Small intestine (tissue), 7 donors: ENCODE measurements around the gene NOX5. TPM values are rescaled to one million over a fixed set of nuclear protein-coding genes. Genes with fewer than 3 reads are reported as not detected.

ENCODE experiments used
- DNase-seq, 2 donors: peaks; one replicate each; pipeline versions ENCODE4 v3.0.0 to v3.0.0-alpha.2; 2013
- FAIRE-seq: peaks from 2 replicates; lab custom pipeline; 2012; peaks lifted over from hg19 to GRCh38; lab: Jason Lieb, UNC
- H3K27ac ChIP-seq, 3 donors: one replicate each; pipeline ENCODE4 v1.5.1; 2013; ENCODE audit warnings: low read length in 2 of 3, mild to moderate bottlenecking in 2 of 3, control low read depth in 1 of 3, inconsistent platforms in 1 of 3, low read depth in 1 of 3, moderate library complexity in 1 of 3
- H3K27me3 ChIP-seq, 3 donors: one replicate each; pipeline ENCODE4 v1.6.1; 2013; ENCODE audit warnings: low read length in 3 of 3, inconsistent platforms in 1 of 3; ENCODE audit not compliant: control insufficient read depth in 3 of 3, insufficient read depth in 3 of 3
- H3K36me3 ChIP-seq, 3 donors: one replicate each; pipeline ENCODE4 v1.6.1; 2013; ENCODE audit warnings: low read length in 3 of 3, inconsistent platforms in 1 of 3, low read depth in 1 of 3, mild to moderate bottlenecking in 1 of 3, moderate library complexity in 1 of 3; ENCODE audit not compliant: control insufficient read depth in 3 of 3, insufficient read depth in 2 of 3
- H3K4me1 ChIP-seq, 3 donors: one replicate each; pipeline ENCODE4 v1.6.1; 2013; ENCODE audit warnings: low read length in 2 of 3, inconsistent platforms in 1 of 3, low read depth in 1 of 3, mild to moderate bottlenecking in 1 of 3, moderate library complexity in 1 of 3; ENCODE audit not compliant: control insufficient read depth in 3 of 3, insufficient read depth in 2 of 3
- H3K4me3 ChIP-seq, 3 donors: one replicate each; pipeline ENCODE4 v1.5.1; 2013; ENCODE audit warnings: low read length in 3 of 3, control low read depth in 1 of 3, inconsistent platforms in 1 of 3, low read depth in 1 of 3, mild to moderate bottlenecking in 1 of 3, moderate library complexity in 1 of 3
- H3K9me3 ChIP-seq, 2 donors: one replicate each; pipeline ENCODE4 v1.6.1; 2013; ENCODE audit warnings: low read depth in 1 of 2, low read length in 1 of 2; ENCODE audit not compliant: control insufficient read depth in 2 of 2, insufficient read depth in 1 of 2
- WGBS, 3 donors: extraction: QIAGEN DNeasy Blood & Tissue Kit; methylation state at CpG; one replicate each; pipeline ENCODE4 v1.1.7; 2013; 5-methylcytosine and 5-hydroxymethylcytosine counted together
- polyA plus RNA-seq, 4 donors: library from polyadenylated mRNA; stranded (reverse) in 3 of 4; unstranded in 1 of 4; fragments of 200-250 nt in 3 of 4; fragments of 120-200 nt in 1 of 4; gene quantifications; one replicate each; pipeline versions ENCODE4 v1.2.1 to v1.2.3, GENCODE V29; 2013
- donor health status: healthy with polysubstance abuse.
- donor health status: control.
- donor health status: control.
- donor health status: Bipolar disorder and iron deficiency.
- donor health status: healthy.

Gene NOX5
- polyA plus RNA-seq, 4 donors = 0.04 TPM; not detected in 2

DNA sequence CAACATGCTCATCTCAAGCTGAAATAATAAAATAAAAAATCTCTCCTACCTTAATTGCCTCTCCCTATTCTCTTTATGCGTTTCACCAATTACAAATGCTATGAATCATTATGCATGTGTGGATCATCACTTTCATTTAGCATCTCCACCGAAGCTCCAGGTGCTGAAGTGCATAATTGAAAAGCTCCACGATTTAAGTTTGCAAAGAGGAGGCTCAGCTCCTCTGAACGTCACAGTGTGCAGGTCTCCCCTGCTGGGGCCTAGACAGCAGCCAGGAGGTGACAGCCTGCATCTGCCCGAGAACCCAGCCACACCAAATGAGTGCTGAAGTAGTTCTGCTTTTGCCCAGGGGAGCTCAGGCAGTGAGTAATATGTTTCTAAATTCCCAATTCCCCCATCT lies 85.4 kb downstream of the NOX5 start:
- no peak for FAIRE-seq
- Histone ChIP-seq H3K27ac (no peak overlapping the region), H3K9me3 (no peaks in the 10 kb centered on the region), H3K27me3 (no peaks in the 10 kb centered on the region), H3K36me3 (no peaks in the 10 kb centered on the region), H3K4me3 (no peak overlapping the region), H3K4me1 (no peaks in the 10 kb centered on the region)
- WGBS, 3 donors = 83 to 87% (median 83%) methylated on average over 5 of the region's 5 CpGs
- no peak for DNase-seq

- DNase-seq = no peak
These were observed 86.3 kb downstream of the NOX5 start for GRCh38 chr15:69100821-69101220.

GRCh38 chr15:69104050-69104750 lies 89.7 kb downstream of the NOX5 start:
- Histone ChIP-seq H3K4me1 (no peaks in the 10 kb centered on the region), H3K9me3 (no peaks in the 10 kb centered on the region), H3K27ac (no peak overlapping the region), H3K4me3 (no peak overlapping the region), H3K36me3 (no peaks in the 10 kb centered on the region), H3K27me3 (no peaks in the 10 kb centered on the region)
- DNase-seq (peak in 1 of 2 donors; percentile 4), FAIRE-seq (no peak)
- WGBS, 3 donors = 66 to 70% (median 67%) methylated on average over 12 of the region's 12 CpGs

More at GRCh38 chr15:69100821-69101220, 86.3 kb downstream of the NOX5 start:
- H3K27me3 ChIP-seq = no peaks in the 10 kb centered on the region
- FAIRE-seq = no peak
- no peaks in the 10 kb centered on the region for H3K4me1 ChIP-seq
- H3K9me3 ChIP-seq = no peaks in the 10 kb centered on the region
- H3K36me3 ChIP-seq = no peaks in the 10 kb centered on the region
- H3K4me3 ChIP-seq = no peak overlapping the region
- H3K27ac ChIP-seq = no peak overlapping the region
- 65 to 79% (median 70%) methylated on average over 2 of the region's 2 CpGs for WGBS, 3 donors

- H3K27ac ChIP-seq = no peak overlapping the region
- no peak overlapping the region for H3K4me3 ChIP-seq
- no peak for FAIRE-seq
- WGBS, 3 donors = 93 to 98% (median 96%) methylated on average over 3 of the region's 3 CpGs
- no peaks in the 10 kb centered on the region for H3K27me3 ChIP-seq
- no peak for DNase-seq
- H3K4me1 ChIP-seq = no peaks in the 10 kb centered on the region
- no peaks in the 10 kb centered on the region for H3K36me3 ChIP-seq
- no peaks in the 10 kb centered on the region for H3K9me3 ChIP-seq
These were observed 91.0 kb downstream of the NOX5 start for GRCh38 chr15:69105451-69105985.

- WGBS, 3 donors = 69 to 82% (median 70%) methylated on average over 4 of the region's 4 CpGs
- Histone ChIP-seq H3K27ac (no peak overlapping the region), H3K4me3 (no peak overlapping the region), H3K27me3 (no peaks in the 10 kb centered on the region), H3K9me3 (no peaks in the 10 kb centered on the region), H3K36me3 (no peaks in the 10 kb centered on the region), H3K4me1 (no peaks in the 10 kb centered on the region)
- FAIRE-seq (no peak), DNase-seq (no peak)
These were observed 92.6 kb downstream of the NOX5 start for GRCh38 chr15:69107025-69107620.

Other genes starting within 250 kb of the NOX5 start
- gene ANP32A, start 193.8 kb upstream of the NOX5 start, polyA plus RNA-seq = 100 to 1,000 TPM in 2 of 4 donors, 10 to 100 TPM in 2; 56.2 to 227 (median 103) TPM
- 1 to 10 TPM in 3 of 4 donors, not detected in 1; 1.3 to 1.7 (median 1.6) TPM for gene SPESP1, start 84.2 kb upstream of the NOX5 start, polyA plus RNA-seq
- 10 to 100 TPM; 18.2 to 66.5 (median 30.6) TPM for gene GLCE, start 145.9 kb downstream of the NOX5 start, polyA plus RNA-seq